NOMO-1 treated with DMSO at 0.1 percent for 48 hours (cell line): Measurements from ENCODE around the gene SLC12A8.

Experiments
- DNase-seq: peaks from one replicate; lab custom pipeline; 2025; ENCODE audit not compliant: unreplicated experiment; lab: John Stamatoyannopoulos, UW

SLC12A8 gene

DNA sequence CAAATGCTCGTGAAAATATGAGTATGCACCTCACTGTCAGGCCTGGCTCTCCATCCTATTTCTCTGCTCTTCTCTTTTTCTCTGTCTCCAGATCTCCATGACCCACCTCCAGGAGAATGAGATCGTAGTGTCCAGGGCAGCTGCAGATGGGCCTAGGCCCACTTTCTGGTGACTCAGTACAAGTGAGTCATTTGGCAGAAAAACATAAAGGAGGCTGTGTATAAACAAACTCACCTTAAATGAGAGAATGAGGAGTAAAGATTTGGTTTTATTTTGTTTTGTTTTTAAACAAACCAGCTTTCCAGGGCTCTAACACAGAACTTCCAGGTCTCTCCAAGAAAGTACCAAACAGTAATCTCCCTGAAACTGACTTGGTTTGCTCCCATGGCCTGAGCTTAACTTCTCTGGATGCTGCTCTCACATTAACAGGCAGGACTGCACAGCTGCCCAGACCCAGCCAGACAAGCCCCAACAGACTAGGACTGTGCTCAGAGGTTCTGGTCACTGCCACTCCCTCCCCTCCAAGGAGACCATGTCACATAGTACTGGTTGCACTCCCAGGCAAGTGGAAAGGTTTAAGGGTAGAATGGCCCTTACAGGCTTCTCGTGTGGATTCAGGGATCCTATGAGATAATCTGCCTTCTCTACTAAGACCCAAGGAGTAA lies 155.2 kb downstream of the SLC12A8 start:
- no peak for DNase-seq

- peak; percentile 41 for DNase-seq
Measured at GRCh38 chr3:125055913-125056745, 156.4 kb downstream of the SLC12A8 start, which contains the start of gene HEG1. HEG1 (minus strand) TSS chr3:125055997; CDS start chr3:125055890, 107 bp downstream.

- no peak for DNase-seq
Measured at GRCh38 chr3:125055331-125055912, 157.1 kb downstream of the SLC12A8 start.

- peak; percentile 40 for DNase-seq
Measured at GRCh38 chr3:125054449-125055329, 157.9 kb downstream of the SLC12A8 start.

DNA sequence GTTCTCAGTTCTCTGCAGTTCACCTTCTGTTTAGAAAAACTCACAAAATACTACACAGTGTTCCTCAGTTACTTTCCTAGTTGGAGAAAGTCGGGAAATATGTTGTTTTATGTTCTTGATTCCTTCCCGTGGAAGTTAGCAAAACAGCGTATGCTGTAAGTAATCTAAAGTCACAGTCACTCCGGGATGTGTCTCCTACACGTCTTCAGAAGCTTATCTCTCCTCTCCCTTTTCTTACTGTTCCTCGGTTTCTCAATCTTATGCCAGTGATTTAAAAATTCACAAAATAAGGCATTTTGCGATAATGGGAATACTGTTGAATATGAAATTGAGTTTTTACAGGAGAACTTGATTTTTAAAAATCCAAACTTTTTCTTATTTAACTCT lies 158.5 kb downstream of the SLC12A8 start:
- no peak for DNase-seq

DNA sequence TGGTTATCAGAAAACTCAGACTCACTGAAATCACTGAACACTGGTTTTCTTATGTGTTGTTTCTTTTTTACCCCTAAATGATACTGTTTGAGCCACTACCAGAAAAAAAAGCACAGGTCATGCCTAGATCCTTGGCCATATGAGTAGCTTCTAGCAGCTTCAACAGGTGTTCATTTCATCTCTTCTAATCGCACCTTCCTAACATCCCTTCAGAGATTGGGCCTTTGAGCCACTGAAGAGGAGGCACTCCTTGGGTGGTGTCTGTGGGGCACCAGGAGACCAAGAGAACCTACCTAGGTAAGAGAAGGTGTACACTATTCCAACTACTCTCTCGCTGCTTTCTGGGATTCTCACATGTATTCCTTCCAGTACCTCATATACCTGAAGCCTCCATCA lies 159.2 kb downstream of the SLC12A8 start:
- no peak for DNase-seq

DNA sequence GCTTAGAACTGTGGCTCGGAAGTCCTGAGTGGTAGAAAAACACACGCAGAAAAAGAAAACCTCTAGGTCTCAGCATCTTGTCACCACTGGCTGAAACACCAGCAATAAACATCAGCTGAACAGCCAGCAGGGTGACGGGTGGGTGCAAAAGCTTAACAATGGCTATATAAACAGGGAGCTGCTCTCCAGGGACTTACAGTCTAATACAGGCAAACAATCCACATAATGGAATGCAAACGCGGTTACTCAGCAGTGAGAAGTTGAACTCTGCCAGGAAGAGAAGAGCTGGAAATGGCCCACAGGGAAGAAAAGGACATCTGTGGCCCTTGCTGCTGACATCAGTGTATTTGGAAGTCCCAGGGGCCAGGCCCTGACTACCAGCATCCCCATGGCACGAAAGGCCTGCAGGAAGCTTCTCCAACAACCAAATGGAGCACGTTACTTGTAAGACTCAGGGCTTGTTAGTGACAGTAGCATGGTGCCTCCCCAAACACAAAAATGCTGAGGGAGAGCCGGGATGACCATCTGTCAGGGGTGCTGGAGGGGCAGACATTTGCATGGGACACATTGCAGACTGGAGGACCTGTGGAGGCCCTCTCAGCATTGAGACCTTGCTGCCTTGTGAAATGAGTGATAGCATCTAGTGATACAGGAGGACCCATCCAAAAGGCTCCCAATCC lies 159.8 kb downstream of the SLC12A8 start:
- no peak for DNase-seq

DNA sequence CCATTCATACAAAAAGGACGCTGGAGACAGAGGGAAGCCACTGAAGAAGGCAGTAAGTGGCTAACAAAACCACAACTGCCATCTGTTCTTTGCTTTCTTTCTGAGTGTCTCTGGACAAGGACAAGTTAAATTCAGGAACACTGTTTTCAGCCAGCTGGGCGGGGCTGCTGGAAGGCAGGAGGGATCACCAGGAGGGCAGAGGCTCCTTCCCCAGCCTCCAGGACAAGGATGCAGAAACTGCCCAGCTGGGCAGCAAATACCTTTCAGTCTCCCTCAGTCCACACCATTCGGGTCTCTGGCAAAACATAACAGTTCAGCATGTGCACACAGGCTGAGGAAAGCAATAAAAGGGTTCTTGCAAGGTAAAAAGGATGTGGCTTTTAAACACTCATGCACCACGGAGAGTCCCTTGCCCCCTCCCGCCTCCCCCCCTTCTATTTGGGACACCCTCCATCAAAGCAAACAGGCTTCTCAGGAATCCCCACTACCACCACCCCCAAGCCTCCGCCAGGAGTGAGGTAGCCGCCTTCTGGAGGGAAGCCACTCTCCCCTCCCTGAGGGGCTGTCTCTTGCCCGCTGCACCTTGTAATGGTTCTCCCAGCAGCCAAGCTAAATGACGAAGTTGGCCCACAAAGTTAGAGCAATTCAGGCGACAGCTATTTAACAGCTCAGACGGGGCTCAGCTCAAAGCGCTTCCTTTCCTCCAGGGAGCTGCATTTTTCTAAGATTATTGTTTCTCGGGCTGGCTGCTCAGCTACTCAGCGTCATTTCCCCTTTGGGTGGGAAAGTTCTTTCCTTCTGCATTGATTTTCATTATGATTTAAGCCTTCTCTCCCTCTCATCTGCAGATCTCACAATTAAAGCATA lies 160.6 kb downstream of the SLC12A8 start:
- DNase-seq = peak; percentile 4

GRCh38 chr3:125051205-125051604 lies 161.3 kb downstream of the SLC12A8 start:
- DNase-seq = no peak

- no peak for DNase-seq
Measured at GRCh38 chr3:125050488-125051090, 162.0 kb downstream of the SLC12A8 start.

DNA sequence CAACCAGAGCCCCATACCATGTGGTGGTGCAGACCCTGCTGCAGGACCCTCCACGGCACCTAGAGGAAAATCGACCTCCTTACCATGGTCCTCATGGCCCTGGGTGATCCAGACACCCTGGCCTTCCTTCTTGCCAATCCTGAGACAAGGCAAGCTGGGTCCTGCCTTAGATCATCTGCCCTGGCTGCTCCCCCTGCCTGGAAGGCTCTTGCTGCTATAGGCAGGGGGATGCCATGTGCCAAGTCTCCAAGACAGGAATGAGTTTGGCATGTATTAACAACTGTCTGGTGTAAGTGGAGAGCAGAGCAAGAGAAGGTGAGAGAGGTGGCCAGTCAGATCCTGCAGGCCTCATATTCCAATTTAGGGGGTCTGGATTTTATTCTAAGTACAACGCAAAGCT lies 164.3 kb downstream of the SLC12A8 start:
- DNase-seq = no peak

- DNase-seq = no peak
Measured at GRCh38 chr3:125045965-125046364, 166.6 kb downstream of the SLC12A8 start.

DNA sequence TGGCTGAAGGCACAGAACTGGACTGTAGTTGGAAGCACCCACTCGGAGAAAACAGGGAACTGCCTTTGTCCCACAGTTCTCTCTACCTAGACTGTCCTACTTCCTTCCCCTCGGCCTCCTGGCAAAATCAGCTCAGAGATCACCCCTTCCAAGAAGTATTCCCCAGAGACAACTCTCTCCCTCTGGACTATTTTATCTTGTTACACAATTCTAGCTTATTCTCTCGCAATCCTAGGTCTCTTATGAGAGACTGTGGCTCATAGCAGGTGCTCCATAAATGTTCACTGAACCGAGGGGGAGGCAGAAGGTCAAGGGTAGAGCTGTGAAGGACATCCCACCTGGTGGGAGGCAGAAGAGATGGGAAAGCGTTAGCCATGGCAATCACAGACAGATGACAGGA lies 167.4 kb downstream of the SLC12A8 start:
- no peak for DNase-seq

DNA sequence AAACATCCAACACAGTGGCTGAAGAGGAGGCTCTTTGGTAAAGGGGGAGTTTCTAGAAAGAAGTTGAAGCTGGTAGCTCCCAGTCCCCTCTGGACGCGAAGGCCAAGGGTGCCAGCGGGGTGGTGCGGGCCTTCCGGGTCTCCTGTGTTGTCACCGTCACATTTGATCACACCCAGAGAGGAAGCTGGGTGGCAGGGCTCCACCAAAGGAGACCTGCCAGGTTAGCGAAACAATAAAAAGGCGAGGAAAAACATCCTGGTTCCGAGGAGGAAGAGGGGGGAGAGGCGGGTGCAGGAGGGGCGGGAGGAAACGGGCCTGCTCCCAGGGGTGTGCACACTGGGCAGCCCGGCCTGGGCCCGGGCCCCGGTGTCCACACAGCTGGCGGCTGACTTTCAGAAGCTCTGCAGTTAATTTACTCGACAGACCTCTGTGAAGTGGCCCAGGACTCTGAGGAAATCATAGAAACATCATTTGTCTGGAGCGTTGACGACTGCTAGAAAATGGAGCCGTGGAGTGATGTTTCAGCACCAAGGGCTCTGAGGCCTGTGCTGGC lies 168.9 kb downstream of the SLC12A8 start:
- no peak for DNase-seq

- peak; percentile 7 for DNase-seq
Measured at GRCh38 chr3:125042725-125043406, 169.7 kb downstream of the SLC12A8 start.

DNA sequence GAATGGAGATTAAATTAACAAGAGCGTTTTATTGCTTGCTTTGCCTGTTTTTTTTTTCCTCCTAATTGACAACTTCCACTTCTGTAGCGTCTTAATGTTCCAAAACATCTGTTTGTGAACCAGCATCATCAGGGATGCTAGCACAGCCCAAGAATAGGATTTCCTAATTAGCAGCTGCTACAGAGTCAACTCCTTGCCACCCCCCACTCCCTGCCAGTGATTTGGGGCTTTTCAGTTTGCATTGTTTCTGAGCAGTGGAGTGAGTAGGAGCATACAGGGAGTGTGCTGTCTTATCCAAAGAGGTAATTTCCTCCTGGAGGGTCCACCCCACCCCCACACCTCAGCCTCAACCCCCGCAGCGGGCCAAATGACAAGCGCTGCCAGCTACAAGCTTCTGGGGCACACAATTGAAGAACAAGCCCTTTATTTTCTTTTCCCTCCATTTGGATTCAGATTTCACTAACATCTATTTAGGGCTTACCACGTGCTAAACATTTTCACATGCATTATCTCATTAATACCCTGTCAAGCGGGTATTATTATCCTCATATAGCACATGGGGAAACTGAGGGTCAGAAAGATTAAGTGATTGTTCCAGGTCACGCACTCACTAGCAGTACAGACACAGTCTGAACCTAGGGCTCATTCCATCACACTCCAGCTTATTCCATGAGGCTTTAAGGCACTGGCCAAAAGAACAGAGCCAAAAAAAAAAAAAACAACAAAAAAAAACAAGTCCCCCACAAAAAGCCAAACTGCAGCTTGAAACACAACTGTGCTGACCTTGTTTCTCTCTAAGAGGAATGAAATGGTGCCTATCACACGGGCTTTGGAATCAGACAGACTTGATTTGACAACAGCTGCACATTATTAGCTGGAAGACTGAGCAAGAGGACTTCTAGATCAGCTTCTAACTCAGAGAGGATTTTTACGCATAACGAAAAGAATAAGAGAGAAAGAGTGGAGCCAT lies 173.1 kb downstream of the SLC12A8 start:
- no peak for DNase-seq

- DNase-seq = no peak
Measured at GRCh38 chr3:125037498-125038150, 174.9 kb downstream of the SLC12A8 start.
